SK-N-SH (cell line): ENCODE measurements around the gene AKR1C3. TPM values are rescaled to one million over a fixed set of nuclear protein-coding genes. Genes with fewer than 3 reads are reported as not detected.
"Not testable (repeated sequence)": the region's sequence is repeated elsewhere in the genome, so short reads cannot be mapped to it uniquely, and the experiment has no call there.

ENCODE experiments used
- CTCF ChIA-PET: fragments of 300-600, 350-600 bp; formaldehyde crosslinking; extraction: SDS; loops from one replicate; lab custom pipeline; 2021; lab: Yijun Ruan, JAX
- POLR2A ChIA-PET: fragments of 350-600 bp; sonication (Branson Sonifier 250); formaldehyde crosslinking; extraction: SDS; loops from one replicate; lab custom pipeline; 2020; ENCODE audit warnings: antibody characterized with exemption, inconsistent platforms; lab: Yijun Ruan, JAX
- DNase-seq: peaks from one replicate; pipeline ENCODE4 v3.0.0; 2012
- H2AFZ ChIP-seq: fragments of 200-600 bp; sonication (generic); 2 replicates; pipeline ENCODE4 v1.8.1; 2016; ENCODE audit warnings: antibody characterized with exemption, mild to moderate bottlenecking, low read depth
- H3F3A ChIP-seq: fragments of 200-600 bp; sonication (generic); replicated peaks from 2 replicates; pipeline ENCODE3; 2016; ENCODE audit warnings: antibody characterized with exemption, mild to moderate bottlenecking; ENCODE audit not compliant: insufficient read depth
- H3K27ac ChIP-seq, 2 experiments: fragments of 200-500 bp in 1 of 2; fragments of 200-600 bp in 1 of 2; sonication (Bioruptor generic) in 1 of 2; sonication (generic), shearing (Covaris generic) in 1 of 2; 2 replicates each; pipeline versions ENCODE4 v1.5.1 to v1.6.1; 2014 to 2016; ENCODE audit warnings: low read depth in 2 of 2, inconsistent platforms in 1 of 2, low read length in 1 of 2, mild to moderate bottlenecking in 1 of 2, mixed read lengths in 1 of 2
- H3K27me3 ChIP-seq: fragments of 200-600 bp; sonication (generic), shearing (Covaris generic); 2 replicates; pipeline ENCODE4 v1.6.1; 2016; ENCODE audit warnings: mixed run types; ENCODE audit not compliant: insufficient read depth
- H3K36me3 ChIP-seq, 2 experiments: fragments of 200-500 bp in 1 of 2; fragments of 200-600 bp in 1 of 2; sonication (Bioruptor generic) in 1 of 2; sonication (generic) in 1 of 2; replicated peaks in 1 of 2; 2 replicates each; pipeline versions ENCODE3 to v1.5.1; 2014 to 2016; ENCODE audit warnings: low read length in 1 of 2, mild to moderate bottlenecking in 1 of 2; ENCODE audit not compliant: insufficient read depth in 2 of 2, control insufficient read depth in 1 of 2
- H3K4me1 ChIP-seq, 2 experiments: fragments of 200-500 bp in 1 of 2; fragments of 200-600 bp in 1 of 2; sonication (Bioruptor generic) in 1 of 2; sonication (generic), shearing (Covaris generic) in 1 of 2; 2 replicates each; pipeline versions ENCODE4 v1.5.1 to v1.6.1; 2014 to 2016; ENCODE audit warnings: low read depth in 1 of 2, low read length in 1 of 2, mixed run types in 1 of 2; ENCODE audit not compliant: insufficient read depth in 2 of 2, control insufficient read depth in 1 of 2
- H3K4me2 ChIP-seq: fragments of 200-600 bp; sonication (generic), shearing (Covaris generic); 2 replicates; pipeline ENCODE4 v1.6.1; 2017; ENCODE audit warnings: mixed run types
- H3K4me3 ChIP-seq, 2 experiments: fragments of 200-500 bp in 1 of 2; fragments of 200-600 bp in 1 of 2; sonication (Bioruptor generic) in 1 of 2; sonication (generic), shearing (Covaris generic) in 1 of 2; 2 replicates each; pipeline versions ENCODE4 v1.5.1 to v1.8.1; 2014 to 2016; ENCODE audit warnings: low read depth in 2 of 2, inconsistent platforms in 1 of 2, low read length in 1 of 2, mild to moderate bottlenecking in 1 of 2, mixed read lengths in 1 of 2, moderate library complexity in 1 of 2
- H3K79me2 ChIP-seq: fragments of 200-600 bp; sonication (generic); 2 replicates; pipeline ENCODE4 v1.8.1; 2017; ENCODE audit warnings: mild to moderate bottlenecking; ENCODE audit not compliant: insufficient read depth
- H3K9ac ChIP-seq: fragments of 200-600 bp; sonication (generic); 2 replicates; pipeline ENCODE4 v1.6.1; 2017; ENCODE audit warnings: mixed run types
- H3K9me2 ChIP-seq: fragments of 200-600 bp; sonication (generic); 2 replicates; pipeline ENCODE4 v1.6.1; 2017; ENCODE audit warnings: mixed run types
- H3K9me3 ChIP-seq: fragments of 200-600 bp; sonication (generic); 2 replicates; pipeline ENCODE4 v1.6.1; 2017; ENCODE audit warnings: mixed run types, mild to moderate bottlenecking, moderate library complexity
- H4K20me1 ChIP-seq: fragments of 200-600 bp; sonication (generic); 2 replicates; pipeline ENCODE4 v1.6.1; 2017; ENCODE audit warnings: mild to moderate bottlenecking, mixed run types; ENCODE audit not compliant: insufficient read depth
- EZH2phosphoT487 ChIP-seq: fragments of 200-600 bp; sonication (generic); IDR thresholded peaks from 2 replicates; pipeline ENCODE4 v1.6.1; 2017; ENCODE audit warnings: low read depth, mixed run types, mild to moderate bottlenecking, antibody characterized with exemption, moderate library complexity, borderline replicate concordance
- FOSL2 ChIP-seq: IDR thresholded peaks from 2 replicates; pipeline ENCODE4 v1.4.0; 2012; ENCODE audit warnings: low read depth, mild to moderate bottlenecking, moderate library complexity, borderline replicate concordance
- MAX ChIP-seq: IDR thresholded peaks from 2 replicates; pipeline ENCODE4 v1.4.0; 2012; ENCODE audit warnings: low read depth
- RAD21 ChIP-seq: IDR thresholded peaks from 2 replicates; pipeline ENCODE4 v1.6.1; 2012; ENCODE audit warnings: mild to moderate bottlenecking, low read length
- RCOR1 ChIP-seq: fragments of 150-350 bp; IDR thresholded peaks from 2 replicates; pipeline ENCODE4 v1.6.1; 2017; ENCODE audit warnings: antibody characterized with exemption, low read length
- REST ChIP-seq: IDR thresholded peaks from 2 replicates; pipeline ENCODE4 v1.6.1; 2012; ENCODE audit warnings: mild to moderate bottlenecking, low read depth, low read length, moderate library complexity
- ZBTB33 ChIP-seq: IDR thresholded peaks from 2 replicates; pipeline ENCODE4 v1.4.0; 2012; ENCODE audit warnings: low read depth, borderline replicate concordance
- WGBS: methylation state at CpG from one replicate; pipeline ENCODE4 v1.1.6; 2017; ENCODE audit warnings: low lambda C conversion rate; 5-methylcytosine and 5-hydroxymethylcytosine counted together
- polyA plus RNA-seq, 3 experiments: library from polyadenylated mRNA; depleted of rRNA; stranded (reverse); fragments of >200 nt; gene quantifications; 2 replicates each; pipeline ENCODE4 v1.2.3, GENCODE V29; 2012

Gene AKR1C3
- polyA plus RNA-seq, 1 of the 3 experiments (the other 2 are of a cell fraction), result 0.28 TPM

GRCh38 chr10:5045095-5045494, 49.1 kb upstream of the AKR1C3 start (continued):
- no peak for TF ChIP-seq REST
- TF ChIP-seq, all 33 proteins: peak for 0

- Histone ChIP-seq H3K9me2 (no peaks in the 10 kb centered on the region), H3K36me3 (no peaks in the 10 kb centered on the region), H3K4me3 (no peak overlapping the region), H3K79me2 (no peaks in the 10 kb centered on the region), H3K9me3 (no peaks in the 10 kb centered on the region), H4K20me1 (no peaks in the 10 kb centered on the region), H3K27ac (no peak overlapping the region), H3F3A (no peaks in the 10 kb centered on the region), H3K9ac (no peak overlapping the region), H3K4me2 (no peak overlapping the region), H2AFZ (no peak overlapping the region), H3K27me3 (0 out of 2 replicates have a peak, but pooled peaks cover 4% of the 10 kb centered on the region), H3K4me1 (no peaks in the 10 kb centered on the region; a peak in 1 of 4 replicates)
- 33% methylated on average over 6 of the region's 6 CpGs for WGBS
- TF ChIP-seq EZH2phosphoT487, result no peak
- TF ChIP-seq RCOR1, result no peak
- TF ChIP-seq REST, result no peak
- no peak for TF ChIP-seq MAX
- TF ChIP-seq RAD21, result no peak
- TF ChIP-seq FOSL2, result no peak
- TF ChIP-seq ZBTB33, result no peak
- ChIA-PET POLR2A (no interaction called here), CTCF (no interaction called here)
- no peak for DNase-seq
These were observed 47.8 kb upstream of the AKR1C3 start for GRCh38 chr10:5046410-5046809.

GRCh38 chr10:5047055-5047454, 47.2 kb upstream of the AKR1C3 start:
- CTCF ChIA-PET, result interaction anchor here (1.4 kb wide), 1 partner anchor 236 kb away, joined by 4 read pairs; no protein-coding TSS in a partner anchor
- H3K9me2 ChIP-seq, H2AFZ ChIP-seq, H3K36me3 ChIP-seq, H3K27me3 ChIP-seq, H3K4me2 ChIP-seq, H3K79me2 ChIP-seq, H4K20me1 ChIP-seq, H3K4me3 ChIP-seq, H3K9ac ChIP-seq, H3F3A ChIP-seq, H3K9me3 ChIP-seq, DNase-seq, H3K4me1 ChIP-seq, H3K27ac ChIP-seq, POLR2A ChIA-PET: not testable (repeated sequence)
- 28% methylated on average over 5 of the region's 5 CpGs for WGBS
